ENCODE measurements around the gene PLEKHH1.

The PLEKHH1 gene

DNA sequence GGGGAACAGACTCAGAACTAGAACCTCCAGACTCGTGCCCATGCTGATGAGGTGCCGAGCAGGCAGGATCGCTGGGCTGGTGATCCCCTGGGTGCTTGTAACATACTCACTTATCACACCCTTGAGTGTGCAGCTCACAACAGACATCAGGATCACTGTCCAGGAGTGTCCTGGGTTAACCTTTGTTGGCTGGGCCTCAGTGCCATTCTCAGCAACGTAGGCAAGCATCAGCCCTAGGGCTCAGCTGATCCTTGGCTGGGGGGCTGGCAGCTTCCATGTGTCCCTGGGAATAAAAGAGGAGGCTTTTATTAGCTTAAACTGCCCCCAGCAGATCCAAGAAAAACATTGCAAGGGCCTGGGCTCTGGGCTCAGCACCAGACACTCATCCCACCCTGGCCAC is 46.2 kb upstream of the PLEKHH1 start:
- Histone ChIP-seq H3K4me2 (ENCODE audit: low read length) (no peak overlapping the region), H3K4me1 (ENCODE audit: control insufficient read depth, low read length) (peaks cover 42% of the 10 kb centered on the region)

DNA sequence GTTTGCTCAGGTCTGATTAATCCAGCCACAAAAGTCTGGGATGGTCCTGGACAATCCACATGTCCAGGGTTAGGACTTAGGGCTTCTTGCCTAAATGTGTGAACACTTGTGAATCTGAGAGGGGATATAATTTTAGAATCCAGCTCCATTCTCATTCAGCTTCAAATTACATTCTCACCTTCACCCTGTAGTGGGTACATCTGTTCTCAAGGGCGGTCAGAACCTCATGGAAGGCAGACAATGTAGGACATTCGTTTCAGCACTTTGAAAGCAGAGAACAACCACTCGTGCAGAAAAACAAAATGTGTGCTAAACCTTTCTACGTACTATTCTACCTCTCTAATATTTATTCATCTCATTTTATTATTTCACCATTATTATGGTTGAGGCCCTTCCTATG is 45.8 kb upstream of the PLEKHH1 start:
- Histone ChIP-seq H3F3A (ENCODE audit: control insufficient read depth, insufficient read depth) (peaks cover 5% of the 10 kb centered on the region; the same call in 1 of the 2 replicates), H3K27me3 (ENCODE audit: control insufficient read depth, low read length) (no peaks in the 10 kb centered on the region), H3K4me1 (ENCODE audit: control insufficient read depth, low read length) (peaks cover 46% of the 10 kb centered on the region), H4K20me1 (ENCODE audit: control insufficient read depth, insufficient read depth, low read depth, low read length) (no peaks in the 10 kb centered on the region), H3K4me3 (ENCODE audit: low read length) (no peak overlapping the region), H3K79me2 (ENCODE audit: control insufficient read depth, low read length) (no peaks in the 10 kb centered on the region), H3K27ac (ENCODE audit: low read depth, low read length) (peak overlapping the region; percentile 82; the same call in 1 of the 2 replicates), H3K36me3 (ENCODE audit: control insufficient read depth, low read length) (no peaks in the 10 kb centered on the region), H3K9me2 (replicated peaks; ENCODE audit: control insufficient read depth, low read length) (no peaks in the 10 kb centered on the region), H3K4me2 (ENCODE audit: low read length) (peak overlapping the region; percentile 76), H3K9me3 (ENCODE audit: control insufficient read depth, insufficient read depth, low read length) (no peaks in the 10 kb centered on the region)
- TF ChIP-seq EZH2phosphoT487 (IDR thresholded peaks at IDR 0.05; ENCODE audit: borderline replicate concordance, low read length): no peak
- TF ChIP-seq, protein P1, sequence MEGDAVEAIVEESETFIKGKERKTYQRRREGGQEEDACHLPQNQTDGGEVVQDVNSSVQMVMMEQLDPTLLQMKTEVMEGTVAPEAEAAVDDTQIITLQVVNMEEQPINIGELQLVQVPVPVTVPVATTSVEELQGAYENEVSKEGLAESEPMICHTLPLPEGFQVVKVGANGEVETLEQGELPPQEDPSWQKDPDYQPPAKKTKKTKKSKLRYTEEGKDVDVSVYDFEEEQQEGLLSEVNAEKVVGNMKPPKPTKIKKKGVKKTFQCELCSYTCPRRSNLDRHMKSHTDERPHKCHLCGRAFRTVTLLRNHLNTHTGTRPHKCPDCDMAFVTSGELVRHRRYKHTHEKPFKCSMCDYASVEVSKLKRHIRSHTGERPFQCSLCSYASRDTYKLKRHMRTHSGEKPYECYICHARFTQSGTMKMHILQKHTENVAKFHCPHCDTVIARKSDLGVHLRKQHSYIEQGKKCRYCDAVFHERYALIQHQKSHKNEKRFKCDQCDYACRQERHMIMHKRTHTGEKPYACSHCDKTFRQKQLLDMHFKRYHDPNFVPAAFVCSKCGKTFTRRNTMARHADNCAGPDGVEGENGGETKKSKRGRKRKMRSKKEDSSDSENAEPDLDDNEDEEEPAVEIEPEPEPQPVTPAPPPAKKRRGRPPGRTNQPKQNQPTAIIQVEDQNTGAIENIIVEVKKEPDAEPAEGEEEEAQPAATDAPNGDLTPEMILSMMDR (IDR thresholded peaks at IDR 0.05; ENCODE audit: low read depth, low read length, poor library complexity, severe bottlenecking): no peak

More for the DNA sequence above, 46.2 kb upstream of the PLEKHH1 start:
- no peak overlapping the region for H3K27ac ChIP-seq (ENCODE audit: low read depth, low read length)
- TF ChIP-seq, protein P1 (IDR thresholded peaks at IDR 0.05; ENCODE audit: low read depth, low read length, poor library complexity, severe bottlenecking): no peak
- TF ChIP-seq EZH2phosphoT487 (IDR thresholded peaks at IDR 0.05; ENCODE audit: borderline replicate concordance, low read length): no peak
- H3K9me2 ChIP-seq (replicated peaks; ENCODE audit: control insufficient read depth, low read length): no peaks in the 10 kb centered on the region
- no peaks in the 10 kb centered on the region for H3K36me3 ChIP-seq (ENCODE audit: control insufficient read depth, low read length)
- H3K27me3 ChIP-seq (ENCODE audit: control insufficient read depth, low read length): no peaks in the 10 kb centered on the region
- H3K4me3 ChIP-seq (ENCODE audit: low read length): no peak overlapping the region
- no peaks in the 10 kb centered on the region for H3K79me2 ChIP-seq (ENCODE audit: control insufficient read depth, low read length)
- H3F3A ChIP-seq (ENCODE audit: control insufficient read depth, insufficient read depth): peaks cover 5% of the 10 kb centered on the region; the same call in 1 of the 2 replicates
- no peaks in the 10 kb centered on the region for H4K20me1 ChIP-seq (ENCODE audit: control insufficient read depth, insufficient read depth, low read depth, low read length)
- H3K9me3 ChIP-seq (ENCODE audit: control insufficient read depth, insufficient read depth, low read length): no peaks in the 10 kb centered on the region

DNA sequence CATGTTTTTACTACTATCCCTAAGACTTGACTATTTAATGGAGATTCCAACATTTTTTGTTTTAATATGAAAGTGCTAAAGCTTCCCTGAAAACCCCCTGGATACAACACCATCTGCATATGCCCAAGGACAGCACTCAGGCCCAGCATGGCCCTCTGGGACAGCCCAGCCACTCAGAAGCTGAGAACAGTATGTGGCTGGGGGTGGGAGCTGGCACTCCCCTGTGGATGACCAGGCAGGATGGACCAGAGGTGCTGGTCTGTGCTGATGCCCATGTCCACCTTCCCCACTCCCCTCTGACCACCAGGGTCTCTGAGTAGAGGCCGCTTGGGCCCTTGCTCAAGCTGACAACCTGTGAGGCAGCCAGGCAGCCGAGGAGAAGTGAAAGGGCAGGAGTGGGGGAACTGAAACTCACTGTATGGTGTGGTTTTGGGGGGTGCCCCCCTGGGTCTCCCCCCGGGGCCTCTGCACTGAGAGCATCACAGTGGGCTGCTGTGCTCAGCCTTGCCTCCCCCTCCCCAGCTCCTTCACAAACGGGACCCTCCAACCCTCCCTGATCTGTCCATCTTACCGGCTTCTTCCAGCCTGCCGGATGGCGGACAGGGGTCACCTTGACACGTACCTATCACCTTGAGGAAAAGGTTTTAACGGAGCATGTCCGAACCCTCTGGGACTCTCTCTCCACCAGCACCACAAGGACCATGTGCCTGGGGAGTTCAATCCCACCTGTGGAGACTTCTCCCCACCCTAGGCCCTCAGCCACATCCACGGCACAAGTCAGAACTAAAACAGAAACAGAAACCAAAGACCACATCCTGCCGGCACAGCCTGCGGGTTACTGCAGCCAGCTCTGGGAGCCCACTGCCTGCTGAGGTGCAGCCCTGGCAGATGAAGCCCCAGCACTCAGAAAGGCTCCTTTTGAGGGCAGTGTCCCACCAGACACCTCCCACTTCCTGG is 44.9 kb upstream of the PLEKHH1 start, which contains the start of gene TMEM229B:
Gene TMEM229B, minus strand, starts transcription at position 785 of the 957 bp plus-strand sequence. CDS start 14,798 bp downstream, outside the sequence.
- Histone ChIP-seq H3K27ac (ENCODE audit: low read depth, low read length) (peak within 1 kb of the TSS; percentile 82), H3K27me3 (ENCODE audit: control insufficient read depth, low read length) (no peaks in the 10 kb centered on the region), H3K79me2 (ENCODE audit: control insufficient read depth, low read length) (no peaks in the 10 kb centered on the region), H3K4me2 (ENCODE audit: low read length) (peak within 1 kb of the TSS; percentile 76), H3F3A (ENCODE audit: control insufficient read depth, insufficient read depth) (peaks cover 5% of the 10 kb centered on the region; the same call in 1 of the 2 replicates), H3K36me3 (ENCODE audit: control insufficient read depth, low read length) (no peaks in the 10 kb centered on the region), H3K4me3 (ENCODE audit: low read length) (peak within 1 kb of the TSS; percentile 63), H3K9me3 (ENCODE audit: control insufficient read depth, insufficient read depth, low read length) (peaks cover 5% of the 10 kb centered on the region), H3K4me1 (ENCODE audit: control insufficient read depth, low read length) (peaks cover 55% of the 10 kb centered on the region), H4K20me1 (ENCODE audit: control insufficient read depth, insufficient read depth, low read depth, low read length) (no peaks in the 10 kb centered on the region), H3K9me2 (replicated peaks; ENCODE audit: control insufficient read depth, low read length) (no peaks in the 10 kb centered on the region)
- TF ChIP-seq, protein P1 (IDR thresholded peaks at IDR 0.05; ENCODE audit: low read depth, low read length, poor library complexity, severe bottlenecking): no peak
- TF ChIP-seq EZH2phosphoT487 (IDR thresholded peaks at IDR 0.05; ENCODE audit: borderline replicate concordance, low read length): no peak

Measured in DOHH2 (cell line).